ENCODE measurements around the gene PTH1R. TPM values are rescaled to one million over a fixed set of nuclear protein-coding genes. Genes with fewer than 3 reads are reported as not detected.
A peak's percentile ranks its signal among the peaks of the same experiment; 100 is the strongest.

The PTH1R gene
- total and polyA plus RNA-seq, 10 of the 15 experiments (the other 5 are each of a cell fraction or from before 2014, with no cell fraction given): not detected

- H3K9me3 ChIP-seq (replicated peaks; ENCODE audit: control insufficient read depth, insufficient read depth, low read length): no peaks in the 10 kb centered on the region
- 15% methylated on average over 35 of the region's 83 CpGs for WGBS (ENCODE audit: insufficient coverage, insufficient replicate concordance, low lambda C conversion rate, missing lambda C conversion rate)
- H3K4me1 ChIP-seq (ENCODE audit: control insufficient read depth, insufficient read depth, low read length): no peaks in the 10 kb centered on the region
- POLR2A ChIA-PET: no interaction called here
- H3K9ac ChIP-seq (ENCODE audit: control insufficient read depth, insufficient read depth, low read length): no peak overlapping the region
- RAD21 ChIA-PET (ENCODE audit: unreplicated experiment): no interaction called here
- H3K36me3 ChIP-seq (ENCODE audit: control insufficient read depth in 2 of 2, insufficient read depth in 2 of 2, low read length in 1 of 2): no peaks in the 10 kb centered on the region
- no peak overlapping the region for H3K4me2 ChIP-seq (ENCODE audit: control insufficient read depth, insufficient read depth)
- peaks cover 11 to 17% of the 10 kb centered on the region in 2 experiments for H3K27me3 ChIP-seq (replicated peaks in 1 of 2; ENCODE audit: control insufficient read depth in 2 of 2, insufficient read depth in 2 of 2, low read length in 1 of 2)
- no TSS peak for BruUV-seq (replicated peaks)
- intact Hi-C loops (cut with micrococcal nuclease; ENCODE audit: unreplicated experiment): no loop called here
- no peaks in the 10 kb centered on the region for H3K79me2 ChIP-seq (ENCODE audit: control insufficient read depth, insufficient read depth, low read length)
- no peak overlapping the region for H3K27ac ChIP-seq (ENCODE audit: control insufficient read depth, insufficient read depth)
- CTCF ChIA-PET: no interaction called here
- in situ Hi-C loops (cut with MboI): no loop called here
- H2AFZ ChIP-seq (ENCODE audit: control insufficient read depth, low read depth, low read length): no peak overlapping the region
- no peak for FAIRE-seq
- DNase-seq (ENCODE audit: low read depth, low spot score): no peak
- H3K4me3 ChIP-seq: peak overlapping the region; percentile 60
- SMC1A ChIA-PET (ENCODE audit: uncharacterized antibody, unreplicated experiment): no interaction called here
- no peaks in the 10 kb centered on the region for H4K20me1 ChIP-seq (ENCODE audit: control insufficient read depth, insufficient read depth)
- ATAC-seq: no peak
- TF ChIP-seq NBN (IDR thresholded peaks at IDR 0.05) (no peak), MTA2 (IDR thresholded peaks at IDR 0.05; ENCODE audit: low read depth) (no peak), SKIL (IDR thresholded peaks at IDR 0.05; ENCODE audit: low read depth, poor library complexity, severe bottlenecking) (no peak), NFYA (IDR thresholded peaks at IDR 0.05; ENCODE audit: borderline replicate concordance, low read depth, low read length) (no peak), JUNB (IDR thresholded peaks at IDR 0.05) (no peak), MYC (IDR thresholded peaks at IDR 0.05; ENCODE audit: insufficient read depth, insufficient read length, insufficient replicate concordance, low read length, severe bottlenecking) (no peak), ZNF592 (IDR thresholded peaks at IDR 0.05) (no peak), TARDBP (IDR thresholded peaks at IDR 0.05; ENCODE audit: borderline replicate concordance) (no peak), ZBTB33 (IDR thresholded peaks at IDR 0.05) (no peak)
- TF ChIP-seq, protein P1, sequence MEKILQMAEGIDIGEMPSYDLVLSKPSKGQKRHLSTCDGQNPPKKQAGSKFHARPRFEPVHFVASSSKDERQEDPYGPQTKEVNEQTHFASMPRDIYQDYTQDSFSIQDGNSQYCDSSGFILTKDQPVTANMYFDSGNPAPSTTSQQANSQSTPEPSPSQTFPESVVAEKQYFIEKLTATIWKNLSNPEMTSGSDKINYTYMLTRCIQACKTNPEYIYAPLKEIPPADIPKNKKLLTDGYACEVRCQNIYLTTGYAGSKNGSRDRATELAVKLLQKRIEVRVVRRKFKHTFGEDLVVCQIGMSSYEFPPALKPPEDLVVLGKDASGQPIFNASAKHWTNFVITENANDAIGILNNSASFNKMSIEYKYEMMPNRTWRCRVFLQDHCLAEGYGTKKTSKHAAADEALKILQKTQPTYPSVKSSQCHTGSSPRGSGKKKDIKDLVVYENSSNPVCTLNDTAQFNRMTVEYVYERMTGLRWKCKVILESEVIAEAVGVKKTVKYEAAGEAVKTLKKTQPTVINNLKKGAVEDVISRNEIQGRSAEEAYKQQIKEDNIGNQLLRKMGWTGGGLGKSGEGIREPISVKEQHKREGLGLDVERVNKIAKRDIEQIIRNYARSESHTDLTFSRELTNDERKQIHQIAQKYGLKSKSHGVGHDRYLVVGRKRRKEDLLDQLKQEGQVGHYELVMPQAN (conservative IDR thresholded peaks at IDR 0.05): no peak
- TF ChIP-seq, protein P2, sequence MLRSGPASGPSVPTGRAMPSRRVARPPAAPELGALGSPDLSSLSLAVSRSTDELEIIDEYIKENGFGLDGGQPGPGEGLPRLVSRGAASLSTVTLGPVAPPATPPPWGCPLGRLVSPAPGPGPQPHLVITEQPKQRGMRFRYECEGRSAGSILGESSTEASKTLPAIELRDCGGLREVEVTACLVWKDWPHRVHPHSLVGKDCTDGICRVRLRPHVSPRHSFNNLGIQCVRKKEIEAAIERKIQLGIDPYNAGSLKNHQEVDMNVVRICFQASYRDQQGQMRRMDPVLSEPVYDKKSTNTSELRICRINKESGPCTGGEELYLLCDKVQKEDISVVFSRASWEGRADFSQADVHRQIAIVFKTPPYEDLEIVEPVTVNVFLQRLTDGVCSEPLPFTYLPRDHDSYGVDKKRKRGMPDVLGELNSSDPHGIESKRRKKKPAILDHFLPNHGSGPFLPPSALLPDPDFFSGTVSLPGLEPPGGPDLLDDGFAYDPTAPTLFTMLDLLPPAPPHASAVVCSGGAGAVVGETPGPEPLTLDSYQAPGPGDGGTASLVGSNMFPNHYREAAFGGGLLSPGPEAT (IDR thresholded peaks at IDR 0.05; ENCODE audit: low read depth): no peak
These were observed 4.3 kb downstream of the PTH1R start for GRCh38 chr3:46881596-46882376.

Measured in GM12878 (cell line).